ENCODE results near the gene OTUD7B. TPM values are rescaled to one million over a fixed set of nuclear protein-coding genes. Genes with fewer than 3 reads are reported as not detected.
A peak's percentile ranks its signal among the peaks of the same experiment; 100 is the strongest.

OTUD7B gene
- total RNA-seq, 6 experiments from 2014 or later = 26.2 to 29.6 (median 28.7) TPM

- H3K27ac Mint-ChIP-seq = peak within 1 kb of the TSS; percentile 94
- no peaks in the 10 kb centered on the region; the same call in none of the 2 replicates for H3K27me3 Mint-ChIP-seq (ENCODE audit: insufficient read depth)
- TF ChIP-seq CTCF (IDR thresholded peaks at IDR 0.05) = peak; percentile 28; the same call in 1 of the 2 replicates
- H3K4me1 Mint-ChIP-seq (ENCODE audit: low read depth) = peaks cover 50% of the 10 kb centered on the region
- peak within 1 kb of the TSS; percentile 99 for H3K4me3 Mint-ChIP-seq
- peak; percentile 90 for DNase-seq
- H3K9me3 Mint-ChIP-seq = no peaks in the 10 kb centered on the region
- H3K36me3 Mint-ChIP-seq (ENCODE audit: low read depth) = peaks cover 70% of the 10 kb centered on the region
Observed at GRCh38 chr1:149927563-149928400, 82.7 kb downstream of the OTUD7B start, which contains the start of gene SF3B4. TSS of gene SF3B4 (minus strand) at chr1:149927803. CDS start at chr1:149927759, 44 bp downstream.

DNA sequence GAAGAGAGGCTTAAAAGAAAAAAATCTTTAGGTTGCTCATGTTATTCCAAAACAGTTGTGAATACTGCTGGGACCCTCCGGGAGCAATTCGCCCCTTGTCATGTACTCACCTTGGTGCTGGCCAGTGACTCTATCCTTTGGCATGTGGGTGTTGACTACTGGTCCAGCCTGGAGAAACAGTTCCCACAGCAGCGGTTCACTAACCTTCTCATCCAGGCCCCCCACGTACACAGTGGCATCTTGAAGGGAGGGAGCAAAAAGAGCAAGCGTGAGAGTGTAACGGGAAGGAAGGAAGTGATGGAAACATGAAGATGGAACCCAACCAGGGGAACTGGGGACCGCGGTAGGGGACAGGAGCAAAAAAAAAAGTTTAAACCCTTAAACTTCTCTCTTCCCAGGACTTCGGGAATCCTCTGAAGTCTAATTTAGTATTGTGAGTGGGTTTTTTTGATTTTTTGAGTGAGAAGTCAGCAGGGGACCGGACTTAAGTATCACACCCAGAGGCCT lies 83.4 kb downstream of the OTUD7B start:
- Mint-ChIP-seq H3K27ac (peak overlapping the region; percentile 94), H3K4me3 (peak overlapping the region; percentile 99), H3K27me3 (ENCODE audit: insufficient read depth) (no peaks in the 10 kb centered on the region; the same call in none of the 2 replicates), H3K36me3 (ENCODE audit: low read depth) (peaks cover 67% of the 10 kb centered on the region), H3K4me1 (ENCODE audit: low read depth) (peaks cover 50% of the 10 kb centered on the region), H3K9me3 (no peaks in the 10 kb centered on the region)
- peak; percentile 10 for DNase-seq
- no peak for TF ChIP-seq CTCF (IDR thresholded peaks at IDR 0.05)

GRCh38 chr1:149926296-149926695 lies 84.2 kb downstream of the OTUD7B start:
- H3K4me3 Mint-ChIP-seq = peak overlapping the region; percentile 99
- no peaks in the 10 kb centered on the region for H3K9me3 Mint-ChIP-seq
- no peak for DNase-seq
- H3K4me1 Mint-ChIP-seq (ENCODE audit: low read depth) = peaks cover 42% of the 10 kb centered on the region
- no peak for TF ChIP-seq CTCF (IDR thresholded peaks at IDR 0.05)
- H3K27me3 Mint-ChIP-seq (ENCODE audit: insufficient read depth) = no peaks in the 10 kb centered on the region; the same call in none of the 2 replicates
- peaks cover 58% of the 10 kb centered on the region for H3K36me3 Mint-ChIP-seq (ENCODE audit: low read depth)
- H3K27ac Mint-ChIP-seq = no peak overlapping the region; the same call in 1 of the 2 replicates

- Mint-ChIP-seq H3K9me3 (no peaks in the 10 kb centered on the region), H3K36me3 (ENCODE audit: low read depth) (peaks cover 55% of the 10 kb centered on the region), H3K4me3 (peak overlapping the region; percentile 99), H3K27ac (no peak overlapping the region; the same call in 1 of the 2 replicates), H3K4me1 (ENCODE audit: low read depth) (peaks cover 38% of the 10 kb centered on the region), H3K27me3 (ENCODE audit: insufficient read depth) (no peaks in the 10 kb centered on the region; the same call in none of the 2 replicates)
- DNase-seq = no peak
- TF ChIP-seq CTCF (IDR thresholded peaks at IDR 0.05) = no peak
Observed at GRCh38 chr1:149925751-149926150, 84.8 kb downstream of the OTUD7B start.

- no peaks in the 10 kb centered on the region for H3K9me3 Mint-ChIP-seq
- no peak for DNase-seq
- H3K4me3 Mint-ChIP-seq = peak overlapping the region; percentile 68
- H3K36me3 Mint-ChIP-seq (ENCODE audit: low read depth) = peaks cover 51% of the 10 kb centered on the region
- H3K27ac Mint-ChIP-seq = peak overlapping the region; percentile 49
- no peaks in the 10 kb centered on the region; the same call in none of the 2 replicates for H3K27me3 Mint-ChIP-seq (ENCODE audit: insufficient read depth)
- no peak for TF ChIP-seq CTCF (IDR thresholded peaks at IDR 0.05)
- peaks cover 38% of the 10 kb centered on the region for H3K4me1 Mint-ChIP-seq (ENCODE audit: low read depth)
Observed at GRCh38 chr1:149925345-149925744, 85.2 kb downstream of the OTUD7B start.

All from HFFc6 (cell line).